ENCODE measurements around the gene ADO.

The ADO gene

DNA sequence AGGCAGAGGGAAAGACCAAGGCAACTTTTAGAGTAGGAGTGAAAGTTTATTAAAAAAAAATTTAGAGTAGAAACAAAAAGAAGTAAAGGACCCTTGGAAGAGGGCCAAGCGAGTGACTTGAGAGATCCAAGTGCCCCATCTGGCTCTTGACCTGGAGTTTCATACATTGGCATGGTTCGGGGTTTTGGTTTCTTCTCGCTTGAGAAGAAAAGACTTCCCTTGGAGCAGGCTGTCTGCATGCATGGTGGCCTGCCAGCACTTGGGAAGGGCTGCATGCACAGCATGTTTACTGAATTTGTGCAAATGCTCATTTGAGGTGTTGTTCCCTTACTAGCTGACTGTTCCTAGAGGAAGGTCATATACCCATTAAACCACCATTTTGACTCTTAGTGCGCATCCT lies 8.8 kb upstream of the ADO start:
- H3K9me3 ChIP-seq (ENCODE audit: low read length) = no peaks in the 10 kb centered on the region
- H3K36me3 ChIP-seq (ENCODE audit: insufficient read depth, low read length) = no peaks in the 10 kb centered on the region
- no peak overlapping the region for H3K27ac ChIP-seq (ENCODE audit: low read depth, low read length)
- no peaks in the 10 kb centered on the region for H3K4me1 ChIP-seq (ENCODE audit: insufficient read depth, low read length)
- H3K27me3 ChIP-seq (ENCODE audit: control insufficient read depth in 1 of 2, insufficient read depth in 2 of 2, low read length in 2 of 2) = no peaks in the 10 kb centered on the region
- H3K9ac ChIP-seq (ENCODE audit: low read length) = no peak overlapping the region
- H3K4me3 ChIP-seq (ENCODE audit: low read depth in 1 of 2, low read length in 2 of 2) = no peak overlapping the region

DNA sequence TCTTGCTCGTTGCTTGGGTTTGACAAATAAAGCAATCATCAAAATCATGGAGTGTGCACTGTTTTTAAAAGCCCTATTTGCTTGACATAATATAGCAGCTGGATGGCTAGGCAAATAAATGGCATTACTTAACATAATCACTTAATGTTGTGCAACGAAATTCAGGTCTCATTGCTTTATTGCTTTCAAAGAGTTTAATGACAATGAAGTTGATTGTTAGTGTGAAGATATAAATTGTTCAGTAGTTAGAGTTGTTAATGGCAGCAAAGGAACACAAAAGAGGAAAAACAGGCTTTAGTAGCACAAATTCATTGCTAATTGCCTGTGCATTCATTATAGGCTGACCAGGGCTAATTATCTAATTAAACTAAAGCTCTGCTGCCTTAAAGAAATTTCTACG lies 7.6 kb upstream of the ADO start:
- Histone ChIP-seq H3K4me3 (ENCODE audit: low read depth in 1 of 2, low read length in 2 of 2) (no peak overlapping the region), H3K36me3 (ENCODE audit: insufficient read depth, low read length) (no peaks in the 10 kb centered on the region), H3K27ac (ENCODE audit: low read depth, low read length) (no peak overlapping the region), H3K27me3 (ENCODE audit: control insufficient read depth in 1 of 2, insufficient read depth in 2 of 2, low read length in 2 of 2) (no peaks in the 10 kb centered on the region), H3K9me3 (ENCODE audit: low read length) (no peaks in the 10 kb centered on the region), H3K9ac (ENCODE audit: low read length) (no peak overlapping the region), H3K4me1 (ENCODE audit: insufficient read depth, low read length) (no peaks in the 10 kb centered on the region)

GRCh38 chr10:62801871-62802270 lies 2.6 kb upstream of the ADO start:
- H3K4me3 ChIP-seq (ENCODE audit: low read depth in 1 of 2, low read length in 2 of 2) = no peak overlapping the region
- no peaks in the 10 kb centered on the region for H3K27me3 ChIP-seq (ENCODE audit: control insufficient read depth in 1 of 2, insufficient read depth in 2 of 2, low read length in 2 of 2)
- no peaks in the 10 kb centered on the region for H3K9me3 ChIP-seq (ENCODE audit: low read length)
- no peak overlapping the region for H3K27ac ChIP-seq (ENCODE audit: low read depth, low read length)
- H3K36me3 ChIP-seq (ENCODE audit: insufficient read depth, low read length) = no peaks in the 10 kb centered on the region
- no peak overlapping the region for H3K9ac ChIP-seq (ENCODE audit: low read length)
- peaks cover 12% of the 10 kb centered on the region for H3K4me1 ChIP-seq (ENCODE audit: insufficient read depth, low read length)

- Histone ChIP-seq H3K27ac (ENCODE audit: low read depth, low read length) (peak overlapping the region; percentile 100), H3K4me3 (ENCODE audit: low read depth in 1 of 2, low read length in 2 of 2) (peak overlapping the region; percentile 50 to 73), H3K4me1 (ENCODE audit: insufficient read depth, low read length) (peaks cover 29% of the 10 kb centered on the region), H3K9me3 (ENCODE audit: low read length) (no peaks in the 10 kb centered on the region), H3K9ac (ENCODE audit: low read length) (peak overlapping the region; percentile 27), H3K27me3 (ENCODE audit: control insufficient read depth in 1 of 2, insufficient read depth in 2 of 2, low read length in 2 of 2) (no peaks in the 10 kb centered on the region), H3K36me3 (ENCODE audit: insufficient read depth, low read length) (peaks cover 6% of the 10 kb centered on the region)
Observed at GRCh38 chr10:62803724-62804355, 680 bp upstream of the ADO start.

DNA sequence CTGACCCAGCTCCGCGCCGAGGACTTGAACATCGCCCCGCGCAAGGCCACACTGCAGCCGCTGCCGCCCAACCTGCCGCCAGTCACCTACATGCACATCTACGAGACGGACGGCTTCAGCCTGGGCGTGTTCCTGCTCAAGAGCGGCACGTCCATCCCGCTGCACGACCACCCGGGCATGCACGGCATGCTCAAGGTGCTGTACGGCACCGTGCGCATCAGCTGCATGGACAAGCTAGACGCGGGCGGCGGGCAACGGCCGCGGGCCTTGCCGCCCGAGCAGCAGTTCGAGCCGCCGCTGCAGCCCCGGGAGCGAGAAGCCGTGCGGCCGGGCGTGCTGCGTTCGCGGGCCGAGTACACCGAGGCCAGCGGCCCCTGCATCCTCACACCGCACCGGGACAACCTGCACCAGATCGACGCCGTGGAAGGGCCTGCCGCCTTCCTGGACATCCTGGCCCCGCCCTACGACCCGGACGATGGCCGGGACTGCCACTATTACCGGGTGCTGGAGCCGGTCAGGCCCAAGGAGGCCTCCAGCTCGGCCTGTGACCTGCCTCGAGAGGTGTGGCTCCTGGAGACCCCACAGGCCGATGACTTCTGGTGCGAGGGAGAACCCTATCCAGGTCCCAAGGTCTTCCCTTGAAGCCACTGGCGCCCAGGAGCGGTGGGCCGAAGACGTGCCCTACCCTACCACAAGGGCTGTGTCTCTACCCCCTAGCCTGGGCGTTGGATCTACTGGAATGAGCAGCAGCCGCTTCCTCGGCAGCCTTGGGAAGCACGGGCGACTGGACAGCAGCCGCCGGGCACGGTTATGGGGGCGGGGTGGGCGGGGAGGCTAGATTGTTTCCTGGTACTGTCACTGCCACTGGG lies 945 bp downstream of the ADO start:
- Histone ChIP-seq H3K27me3 (ENCODE audit: control insufficient read depth in 1 of 2, insufficient read depth in 2 of 2, low read length in 2 of 2) (no peaks in the 10 kb centered on the region), H3K4me3 (ENCODE audit: low read depth in 1 of 2, low read length in 2 of 2) (peak overlapping the region; percentile 50 to 73), H3K9me3 (ENCODE audit: low read length) (no peaks in the 10 kb centered on the region), H3K9ac (ENCODE audit: low read length) (peak overlapping the region; percentile 27), H3K36me3 (ENCODE audit: insufficient read depth, low read length) (peaks cover 6% of the 10 kb centered on the region), H3K27ac (ENCODE audit: low read depth, low read length) (peak overlapping the region; percentile 100), H3K4me1 (ENCODE audit: insufficient read depth, low read length) (peaks cover 29% of the 10 kb centered on the region)

DNA sequence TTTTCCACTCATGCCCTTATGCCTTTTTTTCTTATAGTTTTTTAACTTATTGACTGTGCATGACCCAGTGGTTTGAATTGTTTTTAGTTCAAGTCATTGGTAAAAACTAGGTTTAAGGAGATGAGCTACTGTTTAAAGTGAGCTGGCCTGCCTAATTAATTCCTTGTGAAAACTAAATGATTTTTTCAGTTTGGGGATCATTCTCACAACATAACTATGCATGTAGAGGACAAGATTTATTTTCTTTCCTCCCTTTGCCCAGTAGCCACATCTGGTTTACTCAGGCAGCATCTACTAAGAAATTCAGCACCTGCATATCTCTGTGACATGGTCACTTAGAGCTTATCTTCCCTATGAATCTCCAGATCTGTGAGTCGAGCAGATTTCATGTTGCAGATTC lies 1.7 kb downstream of the ADO start:
- H3K9ac ChIP-seq (ENCODE audit: low read length) = no peak overlapping the region
- no peaks in the 10 kb centered on the region for H3K27me3 ChIP-seq (ENCODE audit: control insufficient read depth in 1 of 2, insufficient read depth in 2 of 2, low read length in 2 of 2)
- peaks cover 29% of the 10 kb centered on the region for H3K4me1 ChIP-seq (ENCODE audit: insufficient read depth, low read length)
- no peaks in the 10 kb centered on the region for H3K9me3 ChIP-seq (ENCODE audit: low read length)
- H3K27ac ChIP-seq (ENCODE audit: low read depth, low read length) = no peak overlapping the region
- H3K36me3 ChIP-seq (ENCODE audit: insufficient read depth, low read length) = peaks cover 6% of the 10 kb centered on the region
- H3K4me3 ChIP-seq (ENCODE audit: low read depth in 1 of 2, low read length in 2 of 2) = peak overlapping the region; percentile 8 to 73

DNA sequence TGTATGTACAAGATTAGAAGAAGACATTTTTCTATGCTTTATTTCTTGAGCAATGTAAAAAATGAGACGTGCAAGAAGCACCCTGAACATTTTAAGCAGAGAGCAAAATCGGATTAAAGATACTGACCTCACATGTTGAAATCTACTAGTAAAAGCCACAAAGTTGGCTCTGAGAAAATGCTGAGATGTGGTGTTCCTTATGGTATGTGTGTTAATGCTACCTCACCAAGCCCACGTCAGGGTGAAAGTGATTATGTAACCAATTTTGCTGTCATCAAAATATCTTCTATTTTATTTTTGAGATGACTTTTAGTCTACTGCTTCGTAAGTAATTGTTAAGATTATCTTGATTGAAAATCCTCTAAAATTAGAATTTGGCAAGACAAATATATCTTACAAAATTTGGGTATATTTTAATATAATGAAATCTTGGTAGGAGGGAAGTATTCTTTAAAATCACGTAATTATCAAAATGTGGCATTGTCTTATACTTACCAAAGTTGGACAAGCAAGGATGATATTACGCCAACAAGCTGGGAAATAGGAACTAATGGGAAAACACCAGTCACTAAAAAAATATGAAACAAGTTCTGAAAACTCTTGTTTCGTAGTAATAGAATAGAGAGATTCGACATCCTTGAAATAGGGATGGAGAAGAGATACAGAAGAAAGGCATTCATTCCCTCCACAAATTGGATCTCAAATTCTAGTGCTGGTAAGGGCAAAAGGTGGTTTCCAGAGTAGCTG lies 5.8 kb downstream of the ADO start:
- no peak overlapping the region for H3K27ac ChIP-seq (ENCODE audit: low read depth, low read length)
- peaks cover 6% of the 10 kb centered on the region for H3K36me3 ChIP-seq (ENCODE audit: insufficient read depth, low read length)
- peaks cover 26% of the 10 kb centered on the region for H3K4me1 ChIP-seq (ENCODE audit: insufficient read depth, low read length)
- H3K4me3 ChIP-seq (ENCODE audit: low read depth in 1 of 2, low read length in 2 of 2) = no peak overlapping the region
- H3K27me3 ChIP-seq (ENCODE audit: control insufficient read depth in 1 of 2, insufficient read depth in 2 of 2, low read length in 2 of 2) = peaks cover 7 to 16% of the 10 kb centered on the region in 2 donors
- H3K9me3 ChIP-seq (ENCODE audit: low read length) = no peaks in the 10 kb centered on the region
- H3K9ac ChIP-seq (ENCODE audit: low read length) = no peak overlapping the region

DNA sequence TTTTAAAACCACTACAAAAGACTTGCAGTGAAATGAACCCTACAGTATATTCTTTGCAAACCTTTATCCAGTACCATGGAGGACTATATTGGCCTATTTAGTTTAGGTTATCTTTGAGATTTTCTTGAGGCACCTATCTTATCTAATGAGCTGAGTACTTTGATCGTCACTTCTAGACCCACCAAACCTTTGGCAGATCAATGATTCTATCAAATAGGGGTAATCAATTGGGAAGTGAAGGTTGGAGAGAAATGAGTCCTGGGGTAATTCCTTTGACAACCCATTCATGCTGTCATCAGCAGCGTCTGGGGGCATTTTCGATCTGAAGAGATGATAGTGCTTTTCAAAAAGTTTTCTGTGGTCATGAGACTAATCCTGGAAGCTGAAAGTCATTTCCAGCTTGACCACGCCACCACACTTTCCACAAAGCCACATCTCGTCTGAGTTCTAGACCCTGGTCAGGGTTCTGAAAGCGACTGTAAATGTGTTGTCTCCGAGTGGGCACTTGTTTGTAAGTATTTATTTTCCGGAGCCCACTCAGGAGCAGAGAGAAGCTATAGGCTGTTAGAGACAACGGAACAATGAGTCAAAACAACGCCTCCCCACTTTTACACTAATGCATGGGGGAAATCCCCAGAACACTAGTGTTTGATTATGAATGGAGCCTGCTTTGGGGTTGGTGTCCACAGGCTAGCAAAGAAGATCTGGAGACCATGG lies 6.8 kb downstream of the ADO start:
- Histone ChIP-seq H3K4me1 (ENCODE audit: insufficient read depth, low read length) (peaks cover 28% of the 10 kb centered on the region), H3K9ac (ENCODE audit: low read length) (no peak overlapping the region), H3K27me3 (ENCODE audit: control insufficient read depth in 1 of 2, insufficient read depth in 2 of 2, low read length in 2 of 2) (peaks cover 13 to 21% of the 10 kb centered on the region in 2 donors), H3K9me3 (ENCODE audit: low read length) (no peaks in the 10 kb centered on the region), H3K4me3 (ENCODE audit: low read depth in 1 of 2, low read length in 2 of 2) (no peak overlapping the region), H3K27ac (ENCODE audit: low read depth, low read length) (no peak overlapping the region), H3K36me3 (ENCODE audit: insufficient read depth, low read length) (peaks cover 6% of the 10 kb centered on the region)

GRCh38 chr10:62812672-62813439 lies 8.3 kb downstream of the ADO start:
- Histone ChIP-seq H3K4me3 (ENCODE audit: low read depth in 1 of 2, low read length in 2 of 2) (no peak overlapping the region), H3K4me1 (ENCODE audit: insufficient read depth, low read length) (peaks cover 12% of the 10 kb centered on the region), H3K27me3 (ENCODE audit: control insufficient read depth in 1 of 2, insufficient read depth in 2 of 2, low read length in 2 of 2) (peaks cover 13 to 23% of the 10 kb centered on the region in 2 donors), H3K9ac (ENCODE audit: low read length) (no peak overlapping the region), H3K9me3 (ENCODE audit: low read length) (no peaks in the 10 kb centered on the region), H3K36me3 (ENCODE audit: insufficient read depth, low read length) (peaks cover 6% of the 10 kb centered on the region), H3K27ac (ENCODE audit: low read depth, low read length) (no peak overlapping the region)

DNA sequence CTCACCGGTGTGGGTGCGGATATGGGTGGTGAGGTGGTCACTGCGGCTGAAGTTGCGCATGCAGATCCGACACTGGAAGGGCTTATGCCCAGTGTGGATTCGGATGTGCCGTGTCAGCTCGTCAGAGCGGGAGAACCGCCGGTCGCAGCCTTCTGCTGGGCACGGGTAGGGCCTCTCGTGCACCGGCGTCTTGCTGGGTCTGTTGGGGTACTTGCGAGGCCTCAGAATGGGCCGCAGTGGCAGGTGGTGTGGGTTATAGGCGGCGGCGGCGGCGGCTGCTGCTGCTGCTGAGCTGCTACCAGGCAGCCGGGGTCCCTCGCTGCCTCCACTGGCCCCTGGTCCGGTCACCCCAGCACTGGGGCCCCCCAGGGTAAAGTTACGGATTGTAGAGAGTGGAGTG lies 8.9 kb downstream of the ADO start:
- Histone ChIP-seq H3K9me3 (ENCODE audit: low read length) (no peaks in the 10 kb centered on the region), H3K27me3 (ENCODE audit: control insufficient read depth in 1 of 2, insufficient read depth in 2 of 2, low read length in 2 of 2) (peaks cover 13 to 29% of the 10 kb centered on the region in 2 donors), H3K4me3 (ENCODE audit: low read depth in 1 of 2, low read length in 2 of 2) (no peak overlapping the region)

More for the DNA sequence above, 8.9 kb downstream of the ADO start:
- Histone ChIP-seq H3K4me1 (ENCODE audit: insufficient read depth, low read length) (peaks cover 11% of the 10 kb centered on the region), H3K36me3 (ENCODE audit: insufficient read depth, low read length) (peaks cover 5% of the 10 kb centered on the region), H3K27ac (ENCODE audit: low read depth, low read length) (no peak overlapping the region), H3K9ac (ENCODE audit: low read length) (no peak overlapping the region)

Measured in muscle layer of colon (tissue), 2 donors.